KMS-11 (cell line): ENCODE measurements around the gene RAMACL.
"Not testable (repeated sequence)": the region's sequence is repeated elsewhere in the genome, so short reads cannot be mapped to it uniquely, and the experiment has no call there.

Source experiments
- H2AFZ ChIP-seq: fragments of 200-600 bp; sonication (generic); 2 replicates; pipeline ENCODE4 v1.6.1; 2016; ENCODE audit warnings: antibody characterized with exemption, mixed run types, low read depth
- H3K27ac ChIP-seq: fragments of 200-600 bp; sonication (generic); 2 replicates; pipeline ENCODE4 v1.6.1; 2016; ENCODE audit warnings: mild to moderate bottlenecking, mixed run types
- H3K27me3 ChIP-seq: fragments of 200-600 bp; sonication (generic); 2 replicates; pipeline ENCODE4 v1.6.1; 2017; ENCODE audit warnings: mild to moderate bottlenecking, low read depth, mixed run types, moderate library complexity; ENCODE audit not compliant: insufficient read depth
- H3K36me3 ChIP-seq: fragments of 200-600 bp; sonication (generic); 2 replicates; pipeline ENCODE4 v1.6.1; 2017; ENCODE audit warnings: mild to moderate bottlenecking, mixed run types; ENCODE audit not compliant: insufficient read depth
- H3K4me1 ChIP-seq: fragments of 200-600 bp; sonication (generic); 2 replicates; pipeline ENCODE4 v1.6.1; 2016; ENCODE audit warnings: mild to moderate bottlenecking, low read depth, mixed run types; ENCODE audit not compliant: poor library complexity, severe bottlenecking
- H3K4me2 ChIP-seq: fragments of 200-600 bp; sonication (generic); 2 replicates; pipeline ENCODE4 v1.7.0; 2016; ENCODE audit warnings: mild to moderate bottlenecking, mixed run types
- H3K4me3 ChIP-seq: fragments of 200-600 bp; sonication (generic); IDR thresholded peaks from 2 replicates; pipeline ENCODE4 v1.6.1; 2017; ENCODE audit warnings: low read depth, low read length, mixed read lengths; ENCODE audit not compliant: insufficient read depth
- H3K79me2 ChIP-seq: fragments of 200-600 bp; sonication (generic); 2 replicates; pipeline ENCODE4 v1.6.1; 2016; ENCODE audit warnings: low read depth, mixed run types; ENCODE audit not compliant: insufficient read depth
- H3K9ac ChIP-seq: fragments of 200-600 bp; sonication (generic); 2 replicates; pipeline ENCODE4 v1.6.1; 2016; ENCODE audit warnings: mild to moderate bottlenecking, mixed run types
- H4K20me1 ChIP-seq: fragments of 200-600 bp; sonication (generic); 2 replicates; pipeline ENCODE4 v1.6.1; 2016; ENCODE audit warnings: mild to moderate bottlenecking, mixed run types; ENCODE audit not compliant: insufficient read depth
- TF ChIP-seq, protein P1 (sequence below): fragments of 200-600 bp; sonication (generic); conservative IDR thresholded peaks from 2 replicates; pipeline ENCODE4 v1.6.1; 2017; ENCODE audit warnings: low read depth, mild to moderate bottlenecking, antibody characterized with exemption, low read length, moderate library complexity, mixed read lengths

The RAMACL gene

GRCh38 chr6:166586424-166587156 is at the start of gene RAMACL:
RAMACL (minus strand) TSS chr6:166586678; CDS start chr6:166586477, 201 bp downstream.
- no peak within 1 kb of the TSS for H3K27ac ChIP-seq
- H3K9ac ChIP-seq = no peak within 1 kb of the TSS
- no peaks in the 10 kb centered on the region for H3K79me2 ChIP-seq
- no peaks in the 10 kb centered on the region for H3K27me3 ChIP-seq
- no peaks in the 10 kb centered on the region for H3K36me3 ChIP-seq
- H4K20me1 ChIP-seq = no peaks in the 10 kb centered on the region
- H3K4me1 ChIP-seq = no peaks in the 10 kb centered on the region
- no peak within 1 kb of the TSS for H3K4me3 ChIP-seq
- no peak within 1 kb of the TSS for H2AFZ ChIP-seq
- TF ChIP-seq, protein P1, sequence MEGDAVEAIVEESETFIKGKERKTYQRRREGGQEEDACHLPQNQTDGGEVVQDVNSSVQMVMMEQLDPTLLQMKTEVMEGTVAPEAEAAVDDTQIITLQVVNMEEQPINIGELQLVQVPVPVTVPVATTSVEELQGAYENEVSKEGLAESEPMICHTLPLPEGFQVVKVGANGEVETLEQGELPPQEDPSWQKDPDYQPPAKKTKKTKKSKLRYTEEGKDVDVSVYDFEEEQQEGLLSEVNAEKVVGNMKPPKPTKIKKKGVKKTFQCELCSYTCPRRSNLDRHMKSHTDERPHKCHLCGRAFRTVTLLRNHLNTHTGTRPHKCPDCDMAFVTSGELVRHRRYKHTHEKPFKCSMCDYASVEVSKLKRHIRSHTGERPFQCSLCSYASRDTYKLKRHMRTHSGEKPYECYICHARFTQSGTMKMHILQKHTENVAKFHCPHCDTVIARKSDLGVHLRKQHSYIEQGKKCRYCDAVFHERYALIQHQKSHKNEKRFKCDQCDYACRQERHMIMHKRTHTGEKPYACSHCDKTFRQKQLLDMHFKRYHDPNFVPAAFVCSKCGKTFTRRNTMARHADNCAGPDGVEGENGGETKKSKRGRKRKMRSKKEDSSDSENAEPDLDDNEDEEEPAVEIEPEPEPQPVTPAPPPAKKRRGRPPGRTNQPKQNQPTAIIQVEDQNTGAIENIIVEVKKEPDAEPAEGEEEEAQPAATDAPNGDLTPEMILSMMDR = no peak
- no peak within 1 kb of the TSS for H3K4me2 ChIP-seq

DNA sequence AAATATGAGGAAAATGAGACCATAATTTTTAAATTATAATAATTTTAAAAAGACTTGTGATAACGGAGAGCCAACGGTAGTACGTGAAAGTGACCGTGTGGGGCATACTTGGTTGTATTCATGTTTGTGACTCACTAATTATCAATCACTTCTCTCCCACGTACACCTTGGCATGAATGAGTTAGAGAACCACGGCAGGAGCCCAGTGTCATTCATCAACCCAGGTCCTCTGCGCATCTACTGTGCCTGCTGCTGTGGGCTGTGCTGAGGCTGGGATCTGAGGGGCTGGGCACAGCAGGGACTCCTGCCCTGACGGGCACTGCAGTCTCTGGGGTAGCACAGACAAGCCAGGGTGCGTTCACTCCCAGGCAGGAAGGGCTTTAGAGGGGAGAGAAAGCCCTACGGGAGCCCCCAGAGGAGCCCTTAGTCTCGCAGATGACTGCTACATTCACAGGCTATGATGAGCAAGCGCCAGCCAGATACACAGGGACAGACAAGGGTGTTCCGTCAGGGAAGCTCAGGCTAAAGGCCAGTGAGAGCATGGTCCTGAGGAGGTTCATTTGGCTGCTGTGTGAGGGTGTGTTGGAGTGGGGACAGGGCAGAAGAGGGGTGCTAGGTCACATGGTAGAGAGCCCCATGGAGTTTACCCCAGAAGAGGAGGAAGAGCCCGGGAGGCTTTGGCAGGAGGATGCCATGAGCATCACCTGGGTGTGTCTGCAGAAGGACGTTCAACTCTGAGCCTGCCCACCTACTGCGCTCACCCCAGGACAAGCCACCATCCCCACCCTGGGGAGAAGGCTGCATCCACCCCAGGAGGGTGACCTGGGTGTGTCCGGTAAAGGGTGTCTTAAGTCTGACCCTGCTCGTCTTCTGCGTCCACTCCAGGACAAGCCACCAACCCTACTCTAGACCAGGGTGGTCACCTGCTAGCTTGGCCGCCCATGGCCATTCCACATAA is 48.8 kb upstream of the RAMACL start:
- no peak overlapping the region for H3K27ac ChIP-seq
- no peaks in the 10 kb centered on the region for H3K79me2 ChIP-seq
- no peak overlapping the region for H3K9ac ChIP-seq
- H3K36me3 ChIP-seq = no peaks in the 10 kb centered on the region
- no peaks in the 10 kb centered on the region for H4K20me1 ChIP-seq
- H2AFZ ChIP-seq = no peak overlapping the region
- no peak overlapping the region for H3K4me3 ChIP-seq
- H3K27me3 ChIP-seq = no peaks in the 10 kb centered on the region
- no peaks in the 10 kb centered on the region for H3K4me1 ChIP-seq
- H3K4me2 ChIP-seq = no peak overlapping the region
- TF ChIP-seq, protein P1 = no peak

DNA sequence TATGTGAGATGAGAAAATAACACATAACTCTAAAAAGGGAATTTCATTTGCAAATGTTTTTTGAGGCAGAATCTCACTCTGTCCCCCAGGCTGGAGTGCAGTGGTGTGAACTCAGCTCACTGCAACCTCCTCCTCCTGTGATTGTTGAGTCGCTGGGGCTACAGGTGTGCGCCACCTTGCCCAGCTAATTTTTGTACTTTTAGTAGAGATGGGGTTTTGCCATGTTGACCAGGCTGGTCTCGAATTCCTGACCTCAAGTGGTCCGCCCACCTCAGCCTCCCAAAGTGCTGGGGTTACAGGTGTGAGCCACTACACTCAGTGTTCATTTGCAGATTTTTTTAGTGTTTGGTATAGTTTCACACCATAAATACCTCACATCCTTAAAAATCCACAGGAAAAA is 48.1 kb upstream of the RAMACL start:
- not testable (repeated sequence) for H3K79me2 ChIP-seq, H3K4me2 ChIP-seq, H4K20me1 ChIP-seq, H2AFZ ChIP-seq, H3K27ac ChIP-seq, H3K4me1 ChIP-seq, H3K4me3 ChIP-seq, H3K9ac ChIP-seq, H3K27me3 ChIP-seq, H3K36me3 ChIP-seq

- no peak overlapping the region for H3K27ac ChIP-seq
- no peaks in the 10 kb centered on the region for H3K27me3 ChIP-seq
- no peak overlapping the region for H3K4me2 ChIP-seq
- H3K36me3 ChIP-seq = no peaks in the 10 kb centered on the region
- no peaks in the 10 kb centered on the region for H4K20me1 ChIP-seq
- TF ChIP-seq, protein P1 = no peak
- no peak overlapping the region for H3K4me3 ChIP-seq
- H2AFZ ChIP-seq = no peak overlapping the region
- no peak overlapping the region for H3K9ac ChIP-seq
- H3K4me1 ChIP-seq = peaks cover 6% of the 10 kb centered on the region
- H3K79me2 ChIP-seq = no peaks in the 10 kb centered on the region
Observed at GRCh38 chr6:166633732-166634535, 47.5 kb upstream of the RAMACL start.
